ENCODE data around the gene TEKT2.

Gene TEKT2

DNA sequence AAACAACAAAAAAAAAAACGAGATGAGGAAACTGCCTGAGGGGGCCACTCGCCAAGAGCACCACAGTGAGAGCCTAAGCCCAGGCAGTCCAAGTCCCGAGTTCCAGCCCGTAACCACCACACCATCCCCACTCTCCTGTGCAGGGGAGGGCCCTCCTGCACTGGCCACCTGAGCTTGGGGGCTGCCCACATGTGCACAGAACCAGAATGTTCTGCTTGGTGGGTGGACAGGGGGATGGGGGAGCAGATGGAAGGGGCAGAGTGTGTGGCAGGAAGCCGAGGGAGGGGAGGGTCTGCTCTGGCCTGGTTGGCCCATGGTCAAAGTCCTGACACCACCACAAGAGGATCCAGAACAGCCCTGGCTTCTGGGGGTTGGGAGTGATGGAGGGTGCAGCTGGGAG is 22.4 kb downstream of the TEKT2 start:
- Histone ChIP-seq H3K27ac (ENCODE audit: insufficient read depth in 1 of 2, low read depth in 1 of 2, low read length in 2 of 2, poor library complexity in 1 of 2, severe bottlenecking in 2 of 2) (no peak overlapping the region), H3K36me3 (ENCODE audit: control insufficient read depth in 4 of 4, insufficient read depth in 4 of 4, low read length in 3 of 4) (no peaks in the 10 kb centered on the region), H3K9me3 (ENCODE audit: control extremely low read depth in 1 of 5, control insufficient read depth in 4 of 5, insufficient read depth in 2 of 5, low read depth in 1 of 5, low read length in 4 of 5) (no peaks in the 10 kb centered on the region), H3K4me1 (ENCODE audit: control extremely low read depth in 1 of 4, control insufficient read depth in 4 of 4, insufficient read depth in 4 of 4, low read length in 3 of 4) (peaks cover 0 to 14% (median 12%) of the 10 kb centered on the region in 4 experiments), H3K27me3 (replicated peaks in 2 of 5; ENCODE audit: control insufficient read depth in 4 of 5, insufficient read depth in 5 of 5, low read length in 4 of 5) (no peaks in the 10 kb centered on the region), H3K4me3 (ENCODE audit: control insufficient read depth in 1 of 7, extremely low read depth in 1 of 7, insufficient read depth in 4 of 7, low read depth in 2 of 7, low read length in 6 of 7) (no peak overlapping the region)
- ChIA-PET CTCF (interaction anchor here (1.1 to 8.6 kb wide), 8 partner anchors 7 to 180 kb away, joined by 3 to 70 read pairs (median 5); no protein-coding TSS in a partner anchor), POLR2A (no interaction called here)
- DNase-seq: no peak
- WGBS (ENCODE audit: insufficient coverage): 40% methylated on average over 3 of the region's 5 CpGs

GRCh38 chr1:36107394-36107793 is 23.5 kb downstream of the TEKT2 start:
- 90% methylated on average over 8 of the region's 9 CpGs for WGBS (ENCODE audit: insufficient coverage)
- H3K27ac ChIP-seq (ENCODE audit: insufficient read depth in 1 of 2, low read depth in 1 of 2, low read length in 2 of 2, poor library complexity in 1 of 2, severe bottlenecking in 2 of 2): no peak overlapping the region
- DNase-seq: no peak
- no peaks in the 10 kb centered on the region for H3K9me3 ChIP-seq (ENCODE audit: control extremely low read depth in 1 of 5, control insufficient read depth in 4 of 5, insufficient read depth in 2 of 5, low read depth in 1 of 5, low read length in 4 of 5)
- H3K27me3 ChIP-seq (replicated peaks in 2 of 5; ENCODE audit: control insufficient read depth in 4 of 5, insufficient read depth in 5 of 5, low read length in 4 of 5): no peaks in the 10 kb centered on the region
- peaks cover 0 to 14% (median 12%) of the 10 kb centered on the region in 4 experiments for H3K4me1 ChIP-seq (ENCODE audit: control extremely low read depth in 1 of 4, control insufficient read depth in 4 of 4, insufficient read depth in 4 of 4, low read length in 3 of 4)
- POLR2A ChIA-PET: no interaction called here
- H3K4me3 ChIP-seq (ENCODE audit: control insufficient read depth in 1 of 7, extremely low read depth in 1 of 7, insufficient read depth in 4 of 7, low read depth in 2 of 7, low read length in 6 of 7): no peak overlapping the region
- CTCF ChIA-PET: interaction anchor here (1.1 to 1.7 kb wide), 7 partner anchors 10 to 179 kb away, joined by 3 to 9 read pairs (median 4); no protein-coding TSS in a partner anchor
- H3K36me3 ChIP-seq (ENCODE audit: control insufficient read depth in 4 of 4, insufficient read depth in 4 of 4, low read length in 3 of 4): no peaks in the 10 kb centered on the region

- Histone ChIP-seq H3K27me3 (replicated peaks in 2 of 5; ENCODE audit: control insufficient read depth in 4 of 5, insufficient read depth in 5 of 5, low read length in 4 of 5) (no peaks in the 10 kb centered on the region), H3K9me3 (ENCODE audit: control extremely low read depth in 1 of 5, control insufficient read depth in 4 of 5, insufficient read depth in 2 of 5, low read depth in 1 of 5, low read length in 4 of 5) (no peaks in the 10 kb centered on the region), H3K4me1 (ENCODE audit: control extremely low read depth in 1 of 4, control insufficient read depth in 4 of 4, insufficient read depth in 4 of 4, low read length in 3 of 4) (peaks cover 0 to 14% (median 12%) of the 10 kb centered on the region in 4 experiments), H3K4me3 (ENCODE audit: control insufficient read depth in 1 of 7, extremely low read depth in 1 of 7, insufficient read depth in 4 of 7, low read depth in 2 of 7, low read length in 6 of 7) (no peak overlapping the region), H3K27ac (ENCODE audit: insufficient read depth in 1 of 2, low read depth in 1 of 2, low read length in 2 of 2, poor library complexity in 1 of 2, severe bottlenecking in 2 of 2) (no peak overlapping the region), H3K36me3 (ENCODE audit: control insufficient read depth in 4 of 4, insufficient read depth in 4 of 4, low read length in 3 of 4) (no peaks in the 10 kb centered on the region)
- DNase-seq: no peak
- POLR2A ChIA-PET: no interaction called here
- WGBS (ENCODE audit: insufficient coverage): 94% methylated on average over 13 of the region's 14 CpGs
- CTCF ChIA-PET: interaction anchor here (10.8 to 11.2 kb wide), 2 partner anchors 6 to 27 kb away, joined by 70 to 88 read pairs; no protein-coding TSS in a partner anchor
Measured at GRCh38 chr1:36108314-36108713, 24.4 kb downstream of the TEKT2 start.

GRCh38 chr1:36109041-36109679 is 25.3 kb downstream of the TEKT2 start:
- POLR2A ChIA-PET: no interaction called here
- DNase-seq: peak in 2 of 3 donors; percentile 68 to 75
- H3K4me1 ChIP-seq (ENCODE audit: control extremely low read depth in 1 of 4, control insufficient read depth in 4 of 4, insufficient read depth in 4 of 4, low read length in 3 of 4): peaks cover 0 to 14% (median 12%) of the 10 kb centered on the region in 4 experiments
- WGBS (ENCODE audit: insufficient coverage): 100% methylated on average over 1 of the region's 11 CpGs
- H3K27ac ChIP-seq (ENCODE audit: insufficient read depth in 1 of 2, low read depth in 1 of 2, low read length in 2 of 2, poor library complexity in 1 of 2, severe bottlenecking in 2 of 2): no peak overlapping the region
- H3K27me3 ChIP-seq (replicated peaks in 2 of 5; ENCODE audit: control insufficient read depth in 4 of 5, insufficient read depth in 5 of 5, low read length in 4 of 5): no peaks in the 10 kb centered on the region
- peak overlapping the region in 1 of 7 experiments; percentile 55 for H3K4me3 ChIP-seq (ENCODE audit: control insufficient read depth in 1 of 7, extremely low read depth in 1 of 7, insufficient read depth in 4 of 7, low read depth in 2 of 7, low read length in 6 of 7)
- H3K36me3 ChIP-seq (ENCODE audit: control insufficient read depth in 4 of 4, insufficient read depth in 4 of 4, low read length in 3 of 4): no peaks in the 10 kb centered on the region
- no peaks in the 10 kb centered on the region for H3K9me3 ChIP-seq (ENCODE audit: control extremely low read depth in 1 of 5, control insufficient read depth in 4 of 5, insufficient read depth in 2 of 5, low read depth in 1 of 5, low read length in 4 of 5)
- CTCF ChIA-PET: interaction anchor here (1.1 to 11.2 kb wide), 6 partner anchors 7 to 83 kb away, joined by 3 to 88 read pairs (median 8); partner anchors contain the start of gene TRAPPC3

- CTCF ChIA-PET: interaction anchor here (0.9 to 11.2 kb wide), 5 partner anchors 9 to 77 kb away, joined by 3 to 88 read pairs (median 9); partner anchors contain the start of gene TRAPPC3
- Histone ChIP-seq H3K9me3 (ENCODE audit: control extremely low read depth in 1 of 5, control insufficient read depth in 4 of 5, insufficient read depth in 2 of 5, low read depth in 1 of 5, low read length in 4 of 5) (no peaks in the 10 kb centered on the region), H3K4me3 (ENCODE audit: control insufficient read depth in 1 of 7, extremely low read depth in 1 of 7, insufficient read depth in 4 of 7, low read depth in 2 of 7, low read length in 6 of 7) (no peak overlapping the region), H3K27me3 (replicated peaks in 2 of 5; ENCODE audit: control insufficient read depth in 4 of 5, insufficient read depth in 5 of 5, low read length in 4 of 5) (no peaks in the 10 kb centered on the region), H3K4me1 (ENCODE audit: control extremely low read depth in 1 of 4, control insufficient read depth in 4 of 4, insufficient read depth in 4 of 4, low read length in 3 of 4) (peaks cover 0 to 29% (median 13%) of the 10 kb centered on the region in 4 experiments), H3K36me3 (ENCODE audit: control insufficient read depth in 4 of 4, insufficient read depth in 4 of 4, low read length in 3 of 4) (no peaks in the 10 kb centered on the region), H3K27ac (ENCODE audit: insufficient read depth in 1 of 2, low read depth in 1 of 2, low read length in 2 of 2, poor library complexity in 1 of 2, severe bottlenecking in 2 of 2) (no peak overlapping the region)
- DNase-seq: no peak
- POLR2A ChIA-PET: interaction anchor here (0.5 kb wide), 1 partner anchor 143 kb away, joined by 3 read pairs; no protein-coding TSS in a partner anchor
- 74% methylated on average over 4 of the region's 4 CpGs for WGBS (ENCODE audit: insufficient coverage)
Measured at GRCh38 chr1:36111151-36111550, 27.3 kb downstream of the TEKT2 start.

- Histone ChIP-seq H3K27me3 (replicated peaks in 2 of 5; ENCODE audit: control insufficient read depth in 4 of 5, insufficient read depth in 5 of 5, low read length in 4 of 5) (no peaks in the 10 kb centered on the region), H3K27ac (ENCODE audit: insufficient read depth in 1 of 2, low read depth in 1 of 2, low read length in 2 of 2, poor library complexity in 1 of 2, severe bottlenecking in 2 of 2) (no peak overlapping the region), H3K4me1 (ENCODE audit: control extremely low read depth in 1 of 4, control insufficient read depth in 4 of 4, insufficient read depth in 4 of 4, low read length in 3 of 4) (peaks cover 0 to 31% (median 10%) of the 10 kb centered on the region in 4 experiments), H3K36me3 (ENCODE audit: control insufficient read depth in 4 of 4, insufficient read depth in 4 of 4, low read length in 3 of 4) (no peaks in the 10 kb centered on the region), H3K9me3 (ENCODE audit: control extremely low read depth in 1 of 5, control insufficient read depth in 4 of 5, insufficient read depth in 2 of 5, low read depth in 1 of 5, low read length in 4 of 5) (no peaks in the 10 kb centered on the region), H3K4me3 (ENCODE audit: control insufficient read depth in 1 of 7, extremely low read depth in 1 of 7, insufficient read depth in 4 of 7, low read depth in 2 of 7, low read length in 6 of 7) (no peak overlapping the region)
- CTCF ChIA-PET: interaction anchor here (10.8 to 11.2 kb wide), 2 partner anchors 11 to 22 kb away, joined by 70 to 88 read pairs; no protein-coding TSS in a partner anchor
- 97% methylated on average over 9 of the region's 9 CpGs for WGBS (ENCODE audit: insufficient coverage)
- POLR2A ChIA-PET: no interaction called here
- DNase-seq: no peak
Measured at GRCh38 chr1:36112823-36113222, 28.9 kb downstream of the TEKT2 start.

GRCh38 chr1:36114371-36114770 is 30.5 kb downstream of the TEKT2 start:
- ChIA-PET POLR2A (no interaction called here), CTCF (interaction anchor here (1.0 to 11.2 kb wide), 3 partner anchors 9 to 21 kb away, joined by 3 to 88 read pairs (median 70); no protein-coding TSS in a partner anchor)
- Histone ChIP-seq H3K27me3 (replicated peaks in 2 of 5; ENCODE audit: control insufficient read depth in 4 of 5, insufficient read depth in 5 of 5, low read length in 4 of 5) (no peaks in the 10 kb centered on the region), H3K4me1 (ENCODE audit: control extremely low read depth in 1 of 4, control insufficient read depth in 4 of 4, insufficient read depth in 4 of 4, low read length in 3 of 4) (peaks cover 0 to 20% (median 3%) of the 10 kb centered on the region in 4 experiments), H3K36me3 (ENCODE audit: control insufficient read depth in 4 of 4, insufficient read depth in 4 of 4, low read length in 3 of 4) (no peaks in the 10 kb centered on the region), H3K4me3 (ENCODE audit: control insufficient read depth in 1 of 7, extremely low read depth in 1 of 7, insufficient read depth in 4 of 7, low read depth in 2 of 7, low read length in 6 of 7) (no peak overlapping the region), H3K27ac (ENCODE audit: insufficient read depth in 1 of 2, low read depth in 1 of 2, low read length in 2 of 2, poor library complexity in 1 of 2, severe bottlenecking in 2 of 2) (no peak overlapping the region), H3K9me3 (ENCODE audit: control extremely low read depth in 1 of 5, control insufficient read depth in 4 of 5, insufficient read depth in 2 of 5, low read depth in 1 of 5, low read length in 4 of 5) (no peaks in the 10 kb centered on the region)
- 89% methylated on average over 5 of the region's 5 CpGs for WGBS (ENCODE audit: insufficient coverage)
- no peak for DNase-seq

All from common myeloid progenitor, CD34-positive (primary cell).